ENCODE measurements around the gene SVBP.

Gene SVBP

DNA sequence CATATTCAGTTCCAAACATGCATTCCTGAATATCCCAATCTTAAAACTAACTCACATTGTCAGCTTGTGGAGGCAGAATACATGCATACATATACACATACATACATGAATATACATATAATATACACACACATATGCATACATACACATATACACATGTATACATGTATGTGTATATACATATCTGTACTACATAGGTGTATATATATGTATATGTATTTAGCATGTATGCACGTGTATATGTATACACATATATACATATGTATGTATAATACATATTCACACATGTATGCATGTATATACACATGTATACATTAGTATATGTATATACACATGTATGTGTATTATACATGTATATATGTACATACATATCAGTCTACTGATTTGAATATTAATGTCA, 28.0 kb upstream of the SVBP start:
- Mint-ChIP-seq H3K4me3 (no peak overlapping the region), H3K9me3 (peaks cover 22% of the 10 kb centered on the region), H3K36me3 (ENCODE audit: low read depth) (peaks cover 62% of the 10 kb centered on the region), H3K27me3 (ENCODE audit: low read depth, poor library complexity) (peaks cover 3% of the 10 kb centered on the region), H3K27ac (no peak overlapping the region), H3K4me1 (peaks cover 25% of the 10 kb centered on the region)
- no peak for DNase-seq
- TF ChIP-seq CTCF (IDR thresholded peaks at IDR 0.05), result no peak

GRCh38 chr1:42844592-42845140, 27.5 kb upstream of the SVBP start:
- Mint-ChIP-seq H3K4me1 (peaks cover 25% of the 10 kb centered on the region), H3K27me3 (ENCODE audit: low read depth, poor library complexity) (peaks cover 3% of the 10 kb centered on the region), H3K36me3 (ENCODE audit: low read depth) (peaks cover 57% of the 10 kb centered on the region), H3K27ac (no peak overlapping the region), H3K9me3 (peaks cover 17% of the 10 kb centered on the region), H3K4me3 (no peak overlapping the region)
- no peak for DNase-seq
- TF ChIP-seq CTCF (IDR thresholded peaks at IDR 0.05), result no peak

GRCh38 chr1:42841440-42842147, 24.4 kb upstream of the SVBP start:
- H3K36me3 Mint-ChIP-seq (ENCODE audit: low read depth), result peaks cover 31% of the 10 kb centered on the region
- no peak overlapping the region for H3K4me3 Mint-ChIP-seq
- TF ChIP-seq CTCF (IDR thresholded peaks at IDR 0.05), result no peak
- no peak overlapping the region for H3K27ac Mint-ChIP-seq
- peaks cover 3% of the 10 kb centered on the region for H3K27me3 Mint-ChIP-seq (ENCODE audit: low read depth, poor library complexity)
- H3K4me1 Mint-ChIP-seq, result peaks cover 25% of the 10 kb centered on the region
- no peak for DNase-seq
- no peaks in the 10 kb centered on the region for H3K9me3 Mint-ChIP-seq

- H3K36me3 Mint-ChIP-seq (ENCODE audit: low read depth), result peaks cover 31% of the 10 kb centered on the region
- DNase-seq, result no peak
- H3K4me1 Mint-ChIP-seq, result peaks cover 26% of the 10 kb centered on the region
- H3K9me3 Mint-ChIP-seq, result no peaks in the 10 kb centered on the region
- TF ChIP-seq CTCF (IDR thresholded peaks at IDR 0.05), result no peak
- H3K27ac Mint-ChIP-seq, result no peak overlapping the region
- H3K4me3 Mint-ChIP-seq, result no peak overlapping the region
- H3K27me3 Mint-ChIP-seq (ENCODE audit: low read depth, poor library complexity), result peaks cover 3% of the 10 kb centered on the region
Measured at GRCh38 chr1:42841010-42841409, 23.8 kb upstream of the SVBP start.

- Mint-ChIP-seq H3K27ac (no peak overlapping the region), H3K27me3 (ENCODE audit: low read depth, poor library complexity) (peaks cover 3% of the 10 kb centered on the region), H3K9me3 (no peaks in the 10 kb centered on the region), H3K4me1 (peaks cover 25% of the 10 kb centered on the region), H3K4me3 (no peak overlapping the region), H3K36me3 (ENCODE audit: low read depth) (peaks cover 27% of the 10 kb centered on the region)
- no peak for DNase-seq
- TF ChIP-seq CTCF (IDR thresholded peaks at IDR 0.05), result no peak
Measured at GRCh38 chr1:42838482-42839190, 21.4 kb upstream of the SVBP start.

All from nephron progenitor cell (in vitro differentiated cells).